ENCODE measurements around the gene RXRA.

RXRA gene

DNA sequence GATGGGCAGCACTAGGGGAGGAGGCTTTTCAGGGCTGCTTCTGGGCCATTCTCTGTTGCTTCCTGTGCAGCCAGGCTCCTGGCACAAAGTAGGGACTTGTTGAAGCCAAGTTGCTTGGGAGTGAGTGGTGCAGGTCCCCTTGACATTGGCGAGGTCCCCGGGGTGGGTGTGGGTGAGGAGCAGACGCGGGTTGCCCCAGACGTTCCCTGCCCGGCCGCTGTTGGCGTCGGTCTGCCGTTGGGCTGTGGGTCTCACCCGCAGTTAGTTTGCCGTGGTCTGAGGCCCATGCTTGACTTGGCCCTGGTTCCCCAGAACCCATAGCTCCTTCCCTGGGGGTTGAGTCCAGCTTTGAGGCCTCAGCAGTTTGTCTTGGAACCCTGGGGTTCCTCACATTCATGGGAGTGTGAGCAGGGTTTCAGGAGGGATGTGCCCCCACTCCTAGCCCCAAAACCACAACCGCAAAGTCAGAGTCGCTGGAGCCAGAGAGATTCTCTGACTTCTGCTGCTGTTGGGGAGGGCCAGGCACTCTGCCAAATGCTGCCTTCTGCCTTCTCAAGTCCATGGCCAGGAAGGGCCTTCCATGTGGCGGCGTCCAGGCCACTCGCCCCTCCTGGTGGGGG is 77.5 kb downstream of the RXRA start:
- Mint-ChIP-seq H3K4me3 (peak overlapping the region; percentile 59), H3K4me1 (ENCODE audit: low read depth) (peaks cover 23% of the 10 kb centered on the region), H3K27ac (peak overlapping the region; percentile 55), H3K27me3 (ENCODE audit: low read depth) (no peaks in the 10 kb centered on the region), H3K9me3 (no peaks in the 10 kb centered on the region), H3K36me3 (ENCODE audit: low read depth) (peaks cover 5% of the 10 kb centered on the region)
- peak; percentile 17 for DNase-seq (ENCODE audit: low spot score)

DNA sequence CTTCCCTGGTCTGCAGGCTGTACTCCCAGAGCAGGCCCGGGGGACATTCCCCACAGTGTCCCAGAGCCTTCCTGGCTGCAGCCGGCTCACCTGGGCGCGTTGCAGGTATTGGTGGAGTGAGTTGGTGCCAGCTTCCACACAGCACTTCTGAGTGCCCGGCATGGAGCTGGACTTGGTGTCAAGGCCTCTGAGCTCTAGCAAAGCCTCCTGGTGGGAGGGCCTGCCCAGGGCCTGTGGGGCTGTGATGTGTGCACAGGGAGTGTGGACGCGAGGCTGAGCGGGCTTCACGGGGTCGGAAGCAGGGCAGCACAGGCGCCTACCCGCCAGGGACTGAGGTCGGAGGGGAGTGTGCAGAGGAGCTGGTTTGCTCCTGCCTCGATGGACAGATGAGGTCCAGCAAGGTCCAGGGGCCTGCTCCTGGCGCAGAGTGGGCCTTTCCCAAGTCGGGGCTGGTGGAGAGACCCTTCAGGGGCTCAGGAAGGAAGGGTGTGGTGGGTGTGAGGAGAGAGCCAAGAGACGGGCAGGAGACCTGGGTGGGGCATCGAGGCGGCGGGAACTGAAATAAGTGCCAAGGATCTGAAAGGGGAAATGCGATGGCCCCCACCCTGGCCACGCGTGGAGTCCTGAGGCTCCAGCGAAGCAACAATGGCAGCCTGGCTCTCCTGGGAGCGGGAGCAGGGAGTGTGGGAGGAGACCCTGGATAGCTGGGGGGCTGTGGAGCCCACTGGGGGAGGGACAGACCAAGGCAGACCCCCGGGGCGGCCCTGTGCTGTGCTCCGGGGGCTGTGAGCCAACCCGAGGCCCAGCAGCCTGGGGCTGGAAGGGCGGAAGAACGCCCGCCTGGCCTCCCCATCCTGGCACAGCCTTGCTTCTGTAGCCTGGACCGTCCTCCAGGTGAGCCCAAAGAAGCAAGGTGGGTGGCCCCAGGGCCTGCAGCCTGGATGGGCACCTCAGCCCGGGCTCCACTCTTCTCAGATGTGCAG is 78.4 kb downstream of the RXRA start:
- Mint-ChIP-seq H3K9me3 (no peaks in the 10 kb centered on the region), H3K27ac (no peak overlapping the region), H3K4me3 (peak overlapping the region; percentile 59), H3K4me1 (ENCODE audit: low read depth) (peaks cover 25% of the 10 kb centered on the region), H3K27me3 (ENCODE audit: low read depth) (no peaks in the 10 kb centered on the region), H3K36me3 (ENCODE audit: low read depth) (peaks cover 1% of the 10 kb centered on the region)
- DNase-seq (ENCODE audit: low spot score): no peak

DNA sequence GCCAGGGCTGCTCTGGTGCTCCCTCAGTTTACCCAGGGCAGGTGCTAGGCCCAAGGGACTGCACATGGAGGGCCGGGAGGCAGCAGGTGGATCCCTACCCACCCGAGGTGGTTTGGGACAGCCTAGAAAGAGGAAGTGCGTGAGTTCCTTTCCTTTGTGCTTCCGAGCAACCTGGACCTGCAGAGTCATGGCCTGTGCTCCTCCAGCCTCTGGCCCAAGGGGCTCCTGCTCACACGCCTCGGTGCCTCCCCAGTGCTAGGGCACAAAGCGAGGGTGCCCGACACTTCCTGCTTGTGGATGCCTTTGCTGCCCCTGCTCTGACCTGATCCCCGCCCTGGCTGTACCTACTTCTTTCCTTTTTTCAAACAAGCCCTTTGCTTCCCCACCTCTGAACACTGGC is 79.3 kb downstream of the RXRA start:
- DNase-seq (ENCODE audit: low spot score): no peak
- Mint-ChIP-seq H3K27me3 (ENCODE audit: low read depth) (no peaks in the 10 kb centered on the region), H3K27ac (no peak overlapping the region), H3K4me1 (ENCODE audit: low read depth) (peaks cover 25% of the 10 kb centered on the region), H3K36me3 (ENCODE audit: low read depth) (no peaks in the 10 kb centered on the region), H3K4me3 (peak overlapping the region; percentile 45), H3K9me3 (no peaks in the 10 kb centered on the region)

DNA sequence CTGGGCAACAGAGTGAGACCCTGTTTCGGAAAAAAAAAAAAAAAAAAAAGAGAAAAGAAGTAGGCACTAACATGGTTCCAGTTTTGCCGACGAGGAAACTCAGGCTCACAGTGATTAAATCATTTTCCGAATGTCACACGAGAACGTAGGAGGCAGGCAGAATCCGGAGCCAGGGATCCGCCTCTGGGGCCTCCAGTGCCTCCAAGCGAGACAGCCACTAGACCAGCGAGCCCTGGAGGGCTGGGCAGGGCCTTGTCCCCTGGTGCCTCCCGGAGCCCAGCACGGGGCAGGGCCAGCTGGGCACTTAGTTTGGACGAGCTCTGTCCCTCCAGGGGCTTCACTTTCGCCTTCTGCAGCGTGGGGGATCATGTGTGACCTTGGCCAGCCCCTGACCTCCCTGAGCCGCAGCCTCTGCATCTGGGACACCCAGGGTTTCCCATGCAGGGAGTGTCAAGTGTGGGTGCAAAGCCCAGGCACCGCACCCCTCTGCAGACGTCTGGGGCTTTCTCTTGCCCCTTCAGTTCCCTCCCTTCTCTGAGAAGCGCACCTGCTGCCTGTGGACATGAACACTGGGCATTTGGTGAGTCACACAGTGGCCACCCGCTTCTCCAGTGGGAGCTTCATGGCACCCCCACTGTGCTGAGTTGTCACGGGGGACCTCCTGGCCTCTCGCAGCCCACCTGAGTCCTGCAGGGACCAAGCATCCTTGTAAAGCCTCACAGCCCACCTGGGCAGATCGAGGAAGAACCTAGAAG is 80.3 kb downstream of the RXRA start:
- H3K36me3 Mint-ChIP-seq (ENCODE audit: low read depth): no peaks in the 10 kb centered on the region
- no peaks in the 10 kb centered on the region for H3K9me3 Mint-ChIP-seq
- H3K27ac Mint-ChIP-seq: peak overlapping the region; percentile 76
- DNase-seq (ENCODE audit: low spot score): no peak
- no peaks in the 10 kb centered on the region for H3K27me3 Mint-ChIP-seq (ENCODE audit: low read depth)
- peak overlapping the region; percentile 67 for H3K4me3 Mint-ChIP-seq
- H3K4me1 Mint-ChIP-seq (ENCODE audit: low read depth): peaks cover 25% of the 10 kb centered on the region

DNA sequence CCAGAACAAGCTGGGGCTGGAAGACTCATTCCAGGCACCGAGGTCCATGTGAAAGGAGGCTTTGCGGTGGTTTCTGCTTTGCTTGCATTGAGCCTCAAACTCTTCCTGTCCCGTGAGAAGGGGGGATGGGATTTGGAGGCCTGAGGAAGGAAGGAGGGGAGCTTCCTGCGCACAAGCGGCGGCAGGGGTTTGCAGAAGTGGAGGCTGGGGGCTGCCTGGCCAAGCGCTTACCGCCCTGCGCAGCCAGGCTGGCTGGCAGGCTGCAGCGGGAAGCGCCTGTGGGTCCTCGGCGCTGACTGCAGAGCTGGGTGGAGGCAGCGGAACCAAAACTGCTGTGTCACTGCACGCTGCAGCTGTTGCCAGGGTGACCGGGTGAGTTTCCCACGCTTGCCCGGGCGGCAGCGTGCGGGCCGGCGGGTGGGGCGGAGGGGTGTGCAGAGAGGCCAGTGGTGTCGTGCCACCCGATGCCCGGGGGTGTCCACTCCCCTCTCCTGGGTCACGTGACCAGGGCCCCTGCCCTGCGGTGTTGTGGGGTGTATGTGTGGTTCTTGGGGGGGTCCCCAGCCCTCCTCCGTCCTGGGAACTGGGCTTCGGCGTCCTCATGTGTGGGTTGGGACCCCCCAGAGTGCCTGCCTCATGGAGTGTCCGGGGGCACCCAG is 81.0 kb downstream of the RXRA start:
- DNase-seq (ENCODE audit: low spot score): peak; percentile 72
- H3K36me3 Mint-ChIP-seq (ENCODE audit: low read depth): no peaks in the 10 kb centered on the region
- peak overlapping the region; percentile 76 for H3K27ac Mint-ChIP-seq
- no peaks in the 10 kb centered on the region for H3K9me3 Mint-ChIP-seq
- H3K27me3 Mint-ChIP-seq (ENCODE audit: low read depth): no peaks in the 10 kb centered on the region
- H3K4me1 Mint-ChIP-seq (ENCODE audit: low read depth): peaks cover 25% of the 10 kb centered on the region
- H3K4me3 Mint-ChIP-seq: peak overlapping the region; percentile 67

DNA sequence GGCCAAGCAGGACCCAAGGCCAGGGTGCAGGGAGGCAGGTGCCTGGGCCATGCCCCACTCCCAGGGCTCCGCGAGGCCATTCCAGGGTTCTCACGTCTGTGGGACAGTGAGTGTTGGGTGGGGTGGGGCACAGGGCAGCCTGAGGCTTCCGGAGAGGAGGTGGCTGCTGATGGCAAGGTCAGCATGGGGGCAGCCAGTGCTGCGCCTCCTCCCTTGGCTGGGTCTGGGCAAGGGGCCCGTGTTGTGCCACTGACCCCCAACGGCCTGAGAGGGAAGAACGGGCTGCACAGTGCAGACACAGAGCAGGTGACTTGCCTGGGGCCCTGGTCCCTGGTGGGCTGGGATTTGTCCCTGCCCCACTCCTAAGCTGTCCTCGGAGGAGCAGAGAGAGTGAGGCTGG is 82.1 kb downstream of the RXRA start:
- Mint-ChIP-seq H3K36me3 (ENCODE audit: low read depth) (no peaks in the 10 kb centered on the region), H3K4me3 (no peak overlapping the region), H3K27me3 (ENCODE audit: low read depth) (no peaks in the 10 kb centered on the region), H3K9me3 (no peaks in the 10 kb centered on the region), H3K27ac (no peak overlapping the region), H3K4me1 (ENCODE audit: low read depth) (peaks cover 24% of the 10 kb centered on the region)
- no peak for DNase-seq (ENCODE audit: low spot score)

DNA sequence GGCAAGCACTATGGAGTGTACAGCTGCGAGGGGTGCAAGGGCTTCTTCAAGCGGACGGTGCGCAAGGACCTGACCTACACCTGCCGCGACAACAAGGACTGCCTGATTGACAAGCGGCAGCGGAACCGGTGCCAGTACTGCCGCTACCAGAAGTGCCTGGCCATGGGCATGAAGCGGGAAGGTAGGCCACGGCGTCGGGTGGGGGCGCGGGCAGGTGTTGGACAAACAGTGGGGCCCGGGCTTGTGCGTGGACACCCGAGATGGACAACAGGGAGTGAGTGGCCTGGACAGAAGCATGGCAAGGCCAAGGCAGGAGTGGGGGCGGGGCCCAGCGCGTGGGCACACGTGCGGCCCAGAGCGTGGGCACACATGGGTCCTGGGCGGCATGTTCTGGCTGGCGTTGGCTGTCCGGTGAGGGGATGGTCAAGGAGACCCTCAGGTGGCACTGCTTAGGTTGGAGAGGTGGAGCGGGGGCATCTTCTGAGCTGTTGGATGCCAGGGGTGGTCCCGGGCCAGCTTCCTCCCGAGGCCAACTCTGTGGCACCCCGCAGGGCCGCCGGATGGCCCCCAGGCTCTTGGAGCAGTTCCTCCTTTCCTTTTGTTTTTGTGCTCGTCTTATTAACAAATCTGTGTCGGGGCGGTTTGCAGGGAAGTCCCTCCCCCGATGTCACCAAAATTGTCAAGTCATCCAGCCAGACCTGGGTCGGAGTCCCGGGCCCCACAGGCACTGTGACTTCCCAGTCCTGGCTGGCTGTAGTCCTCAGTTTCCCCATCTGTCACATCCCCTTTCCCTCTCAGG is 82.9 kb downstream of the RXRA start:
- Mint-ChIP-seq H3K27me3 (ENCODE audit: low read depth) (no peaks in the 10 kb centered on the region), H3K9me3 (no peaks in the 10 kb centered on the region), H3K36me3 (ENCODE audit: low read depth) (no peaks in the 10 kb centered on the region), H3K4me3 (no peak overlapping the region), H3K27ac (no peak overlapping the region), H3K4me1 (ENCODE audit: low read depth) (peaks cover 16% of the 10 kb centered on the region)
- DNase-seq (ENCODE audit: low spot score): no peak

DNA sequence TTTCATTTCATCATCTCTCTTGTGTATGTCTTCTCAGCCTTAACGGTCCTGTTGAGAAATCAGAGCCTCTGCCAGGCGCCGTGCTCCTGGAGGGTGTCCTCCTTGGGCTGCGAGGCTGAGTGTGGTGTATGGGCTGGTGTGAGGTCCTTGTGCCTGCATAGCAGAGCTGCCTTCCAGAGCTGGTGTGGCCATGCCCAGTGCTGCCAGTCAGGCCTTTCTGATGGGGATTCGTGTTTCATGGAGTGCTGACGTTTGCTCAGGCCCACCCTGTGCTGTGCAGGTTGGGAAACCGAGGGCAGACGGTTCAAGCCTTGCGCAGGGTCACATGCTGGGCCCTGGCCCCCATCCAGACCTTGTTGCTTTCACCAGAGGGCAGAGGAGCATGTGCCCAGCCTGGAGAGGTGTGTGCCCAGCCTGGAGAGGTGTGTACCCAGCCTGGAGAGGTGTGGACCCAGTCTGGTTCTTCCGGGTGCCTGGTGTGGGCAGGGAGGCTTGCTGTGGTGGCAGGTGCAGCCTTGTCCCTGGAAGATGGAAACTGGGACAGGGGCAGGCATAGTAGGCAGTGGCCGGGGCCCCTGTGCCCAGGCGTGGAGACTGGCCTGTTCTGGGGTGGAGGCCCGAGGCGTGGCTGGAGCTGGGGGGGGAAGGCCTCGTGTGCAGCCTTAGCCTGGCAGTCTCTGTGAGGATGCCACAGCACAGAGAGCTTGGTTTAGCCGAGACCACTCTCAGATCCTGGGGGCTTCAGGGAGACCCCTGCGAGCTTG is 84.0 kb downstream of the RXRA start:
- no peaks in the 10 kb centered on the region for H3K9me3 Mint-ChIP-seq
- H3K27me3 Mint-ChIP-seq (ENCODE audit: low read depth): no peaks in the 10 kb centered on the region
- peaks cover 10% of the 10 kb centered on the region for H3K4me1 Mint-ChIP-seq (ENCODE audit: low read depth)
- DNase-seq (ENCODE audit: low spot score): no peak
- H3K36me3 Mint-ChIP-seq (ENCODE audit: low read depth): no peaks in the 10 kb centered on the region
- no peak overlapping the region for H3K4me3 Mint-ChIP-seq
- peak overlapping the region; percentile 69 for H3K27ac Mint-ChIP-seq

DNA sequence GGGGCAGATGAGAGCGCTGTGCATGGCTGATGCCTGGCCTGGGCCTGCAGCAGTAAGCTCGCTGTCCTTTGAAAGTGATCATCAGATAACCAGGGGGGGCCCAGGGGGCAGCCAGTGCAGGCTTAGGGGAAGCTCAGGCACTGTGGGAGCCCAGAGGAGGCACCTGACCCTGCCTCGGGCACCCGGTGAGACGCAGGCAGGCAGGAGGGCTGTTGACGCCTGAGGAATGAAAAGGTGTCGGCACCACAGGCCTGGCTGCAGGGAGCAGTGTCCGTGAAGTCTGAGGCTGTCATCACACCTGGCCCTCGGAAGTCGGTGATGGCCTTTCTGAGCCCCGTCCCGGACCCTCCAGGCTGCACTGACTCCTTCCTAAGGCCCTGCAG is 84.6 kb downstream of the RXRA start:
- Mint-ChIP-seq H3K9me3 (no peaks in the 10 kb centered on the region), H3K4me3 (no peak overlapping the region), H3K36me3 (ENCODE audit: low read depth) (no peaks in the 10 kb centered on the region), H3K27ac (no peak overlapping the region), H3K27me3 (ENCODE audit: low read depth) (no peaks in the 10 kb centered on the region), H3K4me1 (ENCODE audit: low read depth) (peaks cover 8% of the 10 kb centered on the region)
- no peak for DNase-seq (ENCODE audit: low spot score)

DNA sequence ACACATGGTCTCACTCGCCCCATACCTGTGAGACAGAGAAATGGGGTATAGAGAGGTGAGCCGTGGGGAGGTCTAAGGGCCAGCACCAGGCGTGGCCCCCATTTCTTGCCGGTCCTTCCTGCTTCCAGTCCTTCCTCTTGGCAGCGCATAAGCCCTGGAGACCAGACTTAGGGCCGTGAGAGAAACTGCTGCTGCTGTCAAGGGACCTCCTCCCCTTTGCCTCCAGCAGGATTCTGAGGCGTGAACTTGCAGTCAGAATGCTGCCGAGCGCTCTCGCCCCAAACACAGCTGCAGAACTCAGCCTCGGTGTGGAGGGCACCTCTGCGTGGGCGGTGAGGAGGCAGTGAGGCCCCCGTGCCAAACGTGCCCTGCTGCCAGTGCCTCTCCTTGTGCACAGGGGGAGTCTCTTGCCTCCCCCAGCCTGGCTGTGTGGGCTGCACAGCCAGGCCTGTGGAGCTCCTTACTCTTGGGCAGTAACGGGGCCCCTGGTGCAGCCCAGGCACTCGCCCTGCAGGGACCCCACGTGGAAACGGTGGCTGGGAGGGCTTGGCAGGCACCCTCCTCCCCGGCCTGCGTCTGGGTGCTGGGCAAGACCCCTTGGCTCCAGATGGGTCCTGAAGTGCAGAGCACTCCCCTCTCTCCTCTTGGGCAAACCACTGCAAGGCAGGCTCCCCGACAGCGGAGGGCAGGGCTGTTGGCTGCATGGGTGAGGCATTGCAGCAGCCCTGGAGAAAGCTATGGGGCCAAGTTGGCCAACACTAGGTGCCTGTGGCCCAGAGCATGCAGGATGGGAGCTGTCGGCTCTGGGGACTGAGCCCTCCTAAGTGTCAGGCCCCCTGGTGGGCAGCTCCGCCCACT is 85.4 kb downstream of the RXRA start:
- H3K27ac Mint-ChIP-seq: no peak overlapping the region
- no peaks in the 10 kb centered on the region for H3K9me3 Mint-ChIP-seq
- peaks cover 5% of the 10 kb centered on the region for H3K4me1 Mint-ChIP-seq (ENCODE audit: low read depth)
- DNase-seq (ENCODE audit: low spot score): no peak
- H3K27me3 Mint-ChIP-seq (ENCODE audit: low read depth): no peaks in the 10 kb centered on the region
- H3K4me3 Mint-ChIP-seq: no peak overlapping the region
- H3K36me3 Mint-ChIP-seq (ENCODE audit: low read depth): no peaks in the 10 kb centered on the region

DNA sequence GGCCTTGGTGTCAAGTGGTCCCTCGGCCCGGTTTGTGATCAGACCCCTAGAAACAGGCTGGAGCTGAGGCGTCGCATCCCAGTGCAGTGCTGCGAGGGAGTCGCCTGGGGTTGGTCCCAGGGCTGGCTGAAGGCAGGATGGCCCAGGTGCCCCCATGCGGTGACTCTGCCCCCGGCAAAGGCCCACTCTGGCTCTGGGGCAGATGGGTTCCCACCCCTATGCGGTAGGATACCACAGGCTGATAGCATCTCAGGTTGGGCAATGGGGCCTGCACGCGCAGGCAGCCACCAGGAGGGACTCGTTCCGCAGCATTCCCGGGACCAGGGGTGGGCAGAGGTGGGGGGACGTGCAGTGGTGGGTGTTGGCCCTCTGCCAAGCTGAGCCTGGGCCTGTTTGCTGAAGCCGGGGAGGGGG is 86.0 kb downstream of the RXRA start:
- no peak for DNase-seq (ENCODE audit: low spot score)
- Mint-ChIP-seq H3K27me3 (ENCODE audit: low read depth) (no peaks in the 10 kb centered on the region), H3K9me3 (no peaks in the 10 kb centered on the region), H3K36me3 (ENCODE audit: low read depth) (no peaks in the 10 kb centered on the region), H3K4me3 (no peak overlapping the region), H3K27ac (no peak overlapping the region), H3K4me1 (ENCODE audit: low read depth) (peaks cover 3% of the 10 kb centered on the region)

All from T-helper 2 cell treated with Interferon-gamma antibody and Interleukin-4, amounts not matched to agents 5 μg/mL and 100 μg/mL, for 36 hours (primary cell).